Glutamatergic neuron (in vitro differentiated cells): ENCODE results near the gene ARPP19. TPM values are rescaled to one million over a fixed set of nuclear protein-coding genes. Genes with fewer than 3 reads are reported as not detected.

Experiments
- DNase-seq: peaks from one replicate; pipeline ENCODE4 v3.0.0; 2022
- H3K27ac Mint-ChIP-seq: one replicate; pipeline ENCODE4 v1.8.0; 2020; ENCODE audit warnings: mild to moderate bottlenecking, mixed read lengths, inconsistent platforms; ENCODE audit not compliant: unreplicated experiment
- H3K27me3 Mint-ChIP-seq: one replicate; pipeline ENCODE4 v1.8.0; 2020; ENCODE audit warnings: mild to moderate bottlenecking, moderate library complexity, mixed read lengths, inconsistent platforms; ENCODE audit not compliant: unreplicated experiment
- H3K36me3 Mint-ChIP-seq: one replicate; pipeline ENCODE4 v1.8.0; 2020; ENCODE audit warnings: mild to moderate bottlenecking, mixed read lengths, inconsistent platforms; ENCODE audit not compliant: unreplicated experiment
- H3K4me1 Mint-ChIP-seq: one replicate; pipeline ENCODE4 v1.8.0; 2020; ENCODE audit warnings: mild to moderate bottlenecking, low read depth, mixed read lengths, inconsistent platforms; ENCODE audit not compliant: unreplicated experiment
- H3K4me3 Mint-ChIP-seq: one replicate; pipeline ENCODE4 v1.8.0; 2020; ENCODE audit warnings: mild to moderate bottlenecking, mixed read lengths, inconsistent platforms; ENCODE audit not compliant: unreplicated experiment
- H3K9me3 Mint-ChIP-seq: one replicate; pipeline ENCODE4 v1.8.0; 2020; ENCODE audit warnings: mild to moderate bottlenecking, moderate library complexity, mixed read lengths, inconsistent platforms; ENCODE audit not compliant: unreplicated experiment
- long read RNA-seq: library from polyadenylated mRNA; unstranded; transcript quantifications from one replicate; pipeline ENCODE4 v2.0.0, GENCODE V29; 2020; ENCODE audit not compliant: unreplicated experiment
- total RNA-seq: library from RNA; stranded (reverse); fragmentation: NEBNext Ultra II Directional; extraction: Animal tissue kit (Norgen Biotek cat#: 25700); gene quantifications from one replicate; pipeline ENCODE4 v1.2.1, GENCODE V29; 2021; ENCODE audit not compliant: unreplicated experiment
- TF ChIP-seq, protein P1 (sequence below): fragments of 200-600 bp; sonication (generic); IDR thresholded peaks from one replicate; pipeline ENCODE4 v1.5.0; 2021; ENCODE audit not compliant: partially characterized antibody, unreplicated experiment

ARPP19 gene, protein sequence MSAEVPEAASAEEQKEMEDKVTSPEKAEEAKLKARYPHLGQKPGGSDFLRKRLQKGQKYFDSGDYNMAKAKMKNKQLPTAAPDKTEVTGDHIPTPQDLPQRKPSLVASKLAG
- 219 TPM for total RNA-seq
- long read RNA-seq, full-length matches to known transcripts, result 61 of 65 reads
- long read RNA-seq, partial matches to known transcripts, result 2 of 65 reads
- long read RNA-seq, other reads (novel, unspliced or antisense), result 2 of 65 reads

DNA sequence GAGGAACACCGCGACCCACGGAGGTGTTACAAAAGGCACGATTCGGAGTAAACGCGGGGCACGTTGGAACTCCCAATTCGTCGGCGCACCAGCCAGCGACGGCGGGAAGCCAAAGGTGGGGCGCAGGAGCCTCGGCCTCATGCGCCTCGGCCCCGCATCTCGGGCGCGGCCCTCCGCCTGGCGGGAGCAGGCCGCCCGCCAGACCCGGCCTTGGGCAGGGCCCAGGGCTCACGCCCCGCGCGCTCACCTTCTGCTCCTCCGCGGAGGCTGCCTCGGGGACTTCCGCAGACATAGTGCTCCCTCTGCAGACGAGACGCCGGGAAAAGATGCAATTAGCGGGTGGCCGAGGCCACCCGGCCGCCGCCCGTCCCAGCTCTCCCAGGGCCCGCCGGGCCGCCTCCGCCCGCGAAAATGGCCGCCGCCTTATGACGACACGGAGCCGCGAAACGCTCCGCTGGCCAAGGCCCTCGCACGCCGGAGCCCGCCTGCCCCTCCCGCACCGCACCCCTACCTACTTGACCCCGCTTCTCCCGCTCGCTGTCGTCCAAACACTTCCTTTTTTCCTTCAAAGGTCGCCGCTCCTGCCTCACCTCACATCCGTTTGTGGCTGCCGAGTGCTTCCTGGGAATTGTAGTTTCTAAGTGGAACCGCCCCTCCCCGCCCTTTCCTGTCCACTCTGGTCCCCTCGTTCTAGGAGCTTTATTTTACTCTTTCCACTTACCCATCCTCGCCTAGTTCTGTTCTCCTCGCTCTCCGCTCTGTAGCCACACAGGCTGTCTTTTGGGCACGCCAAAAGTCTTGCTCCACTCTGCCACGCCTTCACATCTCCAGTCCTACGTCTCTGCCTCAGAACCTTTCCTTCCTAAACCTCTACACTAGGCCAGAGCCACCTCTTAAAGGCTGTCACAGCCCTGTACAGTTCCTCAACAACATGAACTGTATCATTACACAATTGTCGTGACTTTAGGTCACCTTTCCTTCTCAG lies at the start of gene ARPP19:
Gene ARPP19, minus strand, starts transcription at position 430 of the 985 bp plus-strand sequence. Its CDS starts 138 bp downstream, at position 292.
- peaks cover 7% of the 10 kb centered on the region for H3K27me3 Mint-ChIP-seq
- TF ChIP-seq, protein P1, sequence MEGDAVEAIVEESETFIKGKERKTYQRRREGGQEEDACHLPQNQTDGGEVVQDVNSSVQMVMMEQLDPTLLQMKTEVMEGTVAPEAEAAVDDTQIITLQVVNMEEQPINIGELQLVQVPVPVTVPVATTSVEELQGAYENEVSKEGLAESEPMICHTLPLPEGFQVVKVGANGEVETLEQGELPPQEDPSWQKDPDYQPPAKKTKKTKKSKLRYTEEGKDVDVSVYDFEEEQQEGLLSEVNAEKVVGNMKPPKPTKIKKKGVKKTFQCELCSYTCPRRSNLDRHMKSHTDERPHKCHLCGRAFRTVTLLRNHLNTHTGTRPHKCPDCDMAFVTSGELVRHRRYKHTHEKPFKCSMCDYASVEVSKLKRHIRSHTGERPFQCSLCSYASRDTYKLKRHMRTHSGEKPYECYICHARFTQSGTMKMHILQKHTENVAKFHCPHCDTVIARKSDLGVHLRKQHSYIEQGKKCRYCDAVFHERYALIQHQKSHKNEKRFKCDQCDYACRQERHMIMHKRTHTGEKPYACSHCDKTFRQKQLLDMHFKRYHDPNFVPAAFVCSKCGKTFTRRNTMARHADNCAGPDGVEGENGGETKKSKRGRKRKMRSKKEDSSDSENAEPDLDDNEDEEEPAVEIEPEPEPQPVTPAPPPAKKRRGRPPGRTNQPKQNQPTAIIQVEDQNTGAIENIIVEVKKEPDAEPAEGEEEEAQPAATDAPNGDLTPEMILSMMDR, result no peak
- peaks cover 9% of the 10 kb centered on the region for H3K4me1 Mint-ChIP-seq
- H3K9me3 Mint-ChIP-seq, result peaks cover 11% of the 10 kb centered on the region
- peak; percentile 93 for DNase-seq
- peak within 1 kb of the TSS; percentile 98 for H3K4me3 Mint-ChIP-seq
- H3K27ac Mint-ChIP-seq, result peak within 1 kb of the TSS; percentile 95
- no peaks in the 10 kb centered on the region for H3K36me3 Mint-ChIP-seq

DNA sequence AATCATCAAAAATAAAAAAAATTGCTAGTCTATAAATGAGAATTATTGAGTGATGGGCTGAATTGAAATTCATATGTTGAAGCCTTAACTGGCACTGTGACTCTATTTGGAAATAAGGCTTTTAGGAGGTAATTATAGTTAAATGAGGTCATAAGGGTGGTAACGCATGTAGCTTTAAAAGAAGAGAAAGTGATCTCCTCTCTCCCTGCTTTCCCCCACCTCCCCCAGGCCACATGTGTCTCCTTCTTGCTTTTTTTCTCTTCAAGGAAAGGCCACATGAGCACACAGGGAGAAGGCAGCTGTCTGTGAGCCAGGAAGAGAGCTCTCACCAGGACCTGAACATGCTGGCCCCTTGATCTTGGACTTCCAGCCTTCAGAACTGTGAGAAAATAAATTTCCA lies 48.2 kb upstream of the ARPP19 start:
- TF ChIP-seq, protein P1, result no peak

DNA sequence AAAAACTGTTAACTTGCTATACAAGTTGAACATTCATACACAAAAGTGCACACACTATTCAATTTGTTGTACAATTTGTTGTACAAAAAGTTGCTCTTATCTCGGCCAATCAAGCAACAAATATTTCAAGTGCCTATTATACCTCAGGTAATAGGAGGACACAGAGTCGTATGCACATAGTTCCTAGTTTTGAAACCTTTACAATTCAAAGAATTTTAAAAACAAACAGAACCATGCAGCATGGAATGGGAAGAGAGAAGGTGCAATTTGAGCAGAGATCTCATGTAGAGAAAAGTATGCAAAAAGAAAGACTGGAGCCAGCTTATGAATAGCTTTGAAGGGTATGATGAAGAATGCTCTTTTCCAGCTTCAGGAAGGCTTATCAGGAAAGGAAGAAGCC lies 46.5 kb upstream of the ARPP19 start:
- no peak for DNase-seq
- TF ChIP-seq, protein P1, result no peak
- Mint-ChIP-seq H3K4me3 (no peak overlapping the region), H3K9me3 (peaks cover 1% of the 10 kb centered on the region), H3K4me1 (peaks cover 6% of the 10 kb centered on the region), H3K36me3 (no peaks in the 10 kb centered on the region), H3K27ac (no peak overlapping the region), H3K27me3 (peaks cover 2% of the 10 kb centered on the region)

More for the DNA sequence above, 48.2 kb upstream of the ARPP19 start:
- DNase-seq, result no peak
- H3K4me1 Mint-ChIP-seq, result peaks cover 6% of the 10 kb centered on the region
- H3K27ac Mint-ChIP-seq, result peak overlapping the region; percentile 43
- peak overlapping the region; percentile 63 for H3K4me3 Mint-ChIP-seq
- no peaks in the 10 kb centered on the region for H3K36me3 Mint-ChIP-seq
- no peaks in the 10 kb centered on the region for H3K27me3 Mint-ChIP-seq
- peaks cover 1% of the 10 kb centered on the region for H3K9me3 Mint-ChIP-seq

DNA sequence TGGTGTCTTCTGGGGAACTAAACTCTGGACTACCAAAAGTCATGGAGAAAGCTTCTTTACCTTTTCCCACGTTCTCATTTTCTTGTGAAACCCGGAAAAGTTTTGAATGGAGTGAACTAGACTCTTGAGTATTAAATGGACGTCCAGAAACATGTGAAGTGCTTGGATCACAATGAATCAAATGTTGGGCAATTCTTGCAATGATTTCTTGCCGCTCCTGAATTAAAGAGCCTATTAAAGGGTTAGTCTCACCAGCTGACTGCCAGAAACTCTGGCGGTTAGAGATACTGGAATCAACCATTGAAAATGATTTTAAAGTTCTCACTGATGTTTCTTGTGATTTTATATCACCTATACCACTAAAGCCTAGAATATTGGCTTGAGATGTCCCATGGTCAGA lies 40.8 kb upstream of the ARPP19 start:
- Mint-ChIP-seq H3K4me3 (no peak overlapping the region), H3K36me3 (no peaks in the 10 kb centered on the region), H3K4me1 (no peaks in the 10 kb centered on the region), H3K27me3 (peaks cover 2% of the 10 kb centered on the region), H3K27ac (no peak overlapping the region), H3K9me3 (no peaks in the 10 kb centered on the region)
- TF ChIP-seq, protein P1, result no peak
- no peak for DNase-seq
